ENCODE measurements around the gene THSD4. TPM values are rescaled to one million over a fixed set of nuclear protein-coding genes. Genes with fewer than 3 reads are reported as not detected.

The THSD4 gene
- polyA plus RNA-seq, 12 donors = 18.2 to 45.9 (median 26.2) TPM; not detected in 1

GRCh38 chr15:71096676-71097075 lies 18.6 kb upstream of the THSD4 start:
- DNase-seq = no peak

- DNase-seq = no peak
These were observed 17.4 kb upstream of the THSD4 start for GRCh38 chr15:71097890-71098289.

GRCh38 chr15:71098920-71099319 lies 16.4 kb upstream of the THSD4 start:
- no peak for DNase-seq

- no peak for DNase-seq
These were observed 12.1 kb upstream of the THSD4 start for GRCh38 chr15:71103102-71103676.

GRCh38 chr15:71104636-71105035 lies 10.6 kb upstream of the THSD4 start:
- DNase-seq = no peak

GRCh38 chr15:71105444-71105843 lies 9.8 kb upstream of the THSD4 start:
- no peak for DNase-seq

GRCh38 chr15:71106802-71107500 lies 8.3 kb upstream of the THSD4 start:
- no peak for DNase-seq

GRCh38 chr15:71107501-71107815 lies 7.8 kb upstream of the THSD4 start:
- DNase-seq = no peak

- no peak for DNase-seq
These were observed 6.1 kb upstream of the THSD4 start for GRCh38 chr15:71109130-71109529.

- DNase-seq = no peak
These were observed 5.4 kb upstream of the THSD4 start for GRCh38 chr15:71109905-71110304.

GRCh38 chr15:71110405-71111180 lies 4.7 kb upstream of the THSD4 start:
- DNase-seq = no peak

- DNase-seq = no peak
These were observed 4.1 kb upstream of the THSD4 start for GRCh38 chr15:71111181-71111565.

- no peak for DNase-seq
These were observed 3.3 kb upstream of the THSD4 start for GRCh38 chr15:71111950-71112349.

GRCh38 chr15:71112429-71112828 lies 2.8 kb upstream of the THSD4 start:
- no peak for DNase-seq

- DNase-seq = no peak
These were observed 1.1 kb upstream of the THSD4 start for GRCh38 chr15:71114066-71114680.

GRCh38 chr15:71115567-71116351 lies 488 bp downstream of the THSD4 start:
- peak; percentile 37 for DNase-seq

GRCh38 chr15:71116366-71116765 lies 1.1 kb downstream of the THSD4 start:
- no peak for DNase-seq

GRCh38 chr15:71116942-71117341 lies 1.7 kb downstream of the THSD4 start:
- no peak for DNase-seq

GRCh38 chr15:71117714-71118305 lies 2.5 kb downstream of the THSD4 start:
- no peak for DNase-seq

- no peak for DNase-seq
These were observed 3.1 kb downstream of the THSD4 start for GRCh38 chr15:71118345-71118744.

GRCh38 chr15:71118881-71119632 lies 3.8 kb downstream of the THSD4 start:
- no peak for DNase-seq
